Measurements from ENCODE around the gene ZC3H6. TPM values are rescaled to one million over a fixed set of nuclear protein-coding genes. Genes with fewer than 3 reads are reported as not detected.
A peak's percentile ranks its signal among the peaks of the same experiment; 100 is the strongest.

Gene ZC3H6
- total and polyA plus RNA-seq, 2 of the 4 experiments (the other 2 are of a cell fraction) = 0.55 to 2.0 TPM

DNA sequence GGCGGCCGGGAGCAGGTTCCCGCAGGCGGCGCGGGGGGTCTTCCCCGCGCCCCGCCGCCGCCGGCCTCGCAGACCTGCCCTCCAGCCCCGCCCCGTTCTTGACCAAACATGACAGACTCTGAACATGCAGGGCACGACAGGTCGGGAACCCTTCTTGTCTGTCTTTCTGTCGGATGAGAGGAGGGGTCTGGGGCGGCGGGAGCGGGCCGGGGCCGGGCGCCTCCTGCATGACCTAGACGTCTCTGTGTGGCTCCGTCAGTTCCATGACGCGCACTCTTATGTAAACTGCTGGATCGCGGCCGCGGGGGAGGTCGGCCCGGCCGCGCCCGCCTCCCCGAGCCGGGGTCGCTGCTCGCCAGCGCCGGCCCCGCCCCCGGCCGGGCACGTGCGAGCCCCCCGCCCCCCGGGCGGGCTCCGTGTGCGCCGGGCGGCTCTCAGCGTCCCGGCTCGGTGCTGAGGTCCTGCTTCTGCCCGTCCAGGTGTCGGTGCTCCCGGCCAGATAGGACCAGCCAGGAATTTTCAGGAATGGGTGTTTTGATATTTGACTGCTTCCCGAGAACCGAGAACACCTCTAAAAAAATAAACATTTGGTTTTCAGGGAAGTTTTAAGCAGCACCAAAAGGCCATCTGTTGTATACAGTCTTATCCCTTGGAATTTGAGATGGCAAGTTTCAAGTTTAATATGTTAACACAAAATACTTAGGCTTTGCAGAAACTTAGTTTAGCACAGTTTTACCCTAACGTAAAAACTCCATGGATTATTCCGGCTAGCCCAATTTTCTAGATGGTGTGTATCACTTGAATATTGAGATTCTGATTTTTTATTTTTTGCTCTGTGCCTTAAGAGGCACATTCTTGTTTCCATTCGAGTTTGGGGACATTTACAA is 733 bp downstream of the ZC3H6 start:
- ATAC-seq (ENCODE audit: low read depth) (peak; percentile 76), DNase-seq (peak; percentile 87)
- intact Hi-C loops (cut with micrococcal nuclease) = loop anchor here (5.0 kb wide), 2 partner anchors 66 to 219 kb away; partner anchors contain the start of gene TMEM87B
- H3K4me1 ChIP-seq (ENCODE audit: control insufficient read depth, insufficient read depth, low read length) = no peaks in the 10 kb centered on the region
- peak overlapping the region; percentile 93 for H3K23ac ChIP-seq (ENCODE audit: low read depth, low read length)
- peak overlapping the region; percentile 98 for H2BK5ac ChIP-seq (ENCODE audit: low read depth, low read length, poor library complexity, severe bottlenecking)
- H4K8ac ChIP-seq (ENCODE audit: low read depth in 2 of 2, low read length in 2 of 2) = peak overlapping the region; percentile 94 to 95
- H2AK5ac ChIP-seq (ENCODE audit: low read depth, low read length) = peak overlapping the region; percentile 89
- WGBS, 2 experiments (ENCODE audit: extremely low coverage in 2 of 2, insufficient read length in 1 of 2) = 0% methylated on average over 15 of the region's 66 CpGs; no CpG with 5 or more reads in 1 of the 2 experiments
- peak overlapping the region; percentile 99 for H3K27ac ChIP-seq (ENCODE audit: insufficient read depth, low read length)
- peak overlapping the region; percentile 93 for H3K4me2 ChIP-seq (ENCODE audit: low read depth, low read length)
- H3K9me1 ChIP-seq (ENCODE audit: insufficient read depth, low read length) = no peaks in the 10 kb centered on the region
- no TSS peak for BruUV-seq (replicated peaks)
- peak overlapping the region; percentile 98 for H3K9ac ChIP-seq (ENCODE audit: low read depth, low read length)
- H3K36me3 ChIP-seq (ENCODE audit: control insufficient read depth, insufficient read depth, low read length) = no peaks in the 10 kb centered on the region
- peak overlapping the region; percentile 97 for H3K4ac ChIP-seq (ENCODE audit: low read depth, low read length)
- H3K79me1 ChIP-seq (ENCODE audit: low read depth in 1 of 2, low read length in 2 of 2) = no peaks in the 10 kb centered on the region; a peak in 1 of 4 replicates
- peak overlapping the region; percentile 70; the same call in 1 of the 2 replicates for H2BK120ac ChIP-seq (ENCODE audit: low read depth, low read length)
- H3K18ac ChIP-seq (ENCODE audit: low read depth, low read length) = peak overlapping the region; percentile 84
- dilution Hi-C loops (cut with HindIII; ENCODE audit: low sequenced_read_pairs, unreplicated experiment) = no loop called here
- H2BK15ac ChIP-seq (ENCODE audit: low read depth, low read length) = no peak overlapping the region; the same call in 2 of the 3 replicates
- no peak overlapping the region for H2BK20ac ChIP-seq (ENCODE audit: low read depth, low read length)
- H3K56ac ChIP-seq (ENCODE audit: extremely low read depth, insufficient read depth, low read length) = peak overlapping the region; percentile 96
- H4K91ac ChIP-seq (ENCODE audit: insufficient read depth, low read depth, low read length) = peak overlapping the region; percentile 89
- no peaks in the 10 kb centered on the region for H3K27me3 ChIP-seq (ENCODE audit: control insufficient read depth, insufficient read depth, low read length)
- in situ Hi-C loops (cut with MboI; ENCODE audit: low sequenced_read_pairs) = no loop called here
- peak overlapping the region; percentile 96 for H2AFZ ChIP-seq (replicated peaks; ENCODE audit: low read length, poor library complexity)
- H4K5ac ChIP-seq (ENCODE audit: low read depth, low read length) = peak overlapping the region; percentile 83
- H2AK9ac ChIP-seq (replicated peaks; ENCODE audit: low read depth, low read length, poor library complexity) = peak overlapping the region; percentile 98
- H3K14ac ChIP-seq (replicated peaks; ENCODE audit: low read depth, low read length) = peak overlapping the region; percentile 96
- H4K20me1 ChIP-seq (ENCODE audit: insufficient read depth, low read length) = no peaks in the 10 kb centered on the region
- no peaks in the 10 kb centered on the region for H3K9me3 ChIP-seq (ENCODE audit: control insufficient read depth, insufficient read depth, low read length)
- CTCF ChIA-PET = no interaction called here
- POLR2A ChIA-PET (ENCODE audit: unreplicated experiment) = no interaction called here
- H3K4me3 ChIP-seq (ENCODE audit: insufficient read depth, low read depth, low read length) = peak overlapping the region; percentile 86
- TF ChIP-seq RAD21 (IDR thresholded peaks at IDR 0.05; ENCODE audit: low read length) (no peak), CEBPB (IDR thresholded peaks at IDR 0.05; ENCODE audit: low read depth, low read length) (no peak), RCOR1 (IDR thresholded peaks at IDR 0.05; ENCODE audit: insufficient replicate concordance, low read length) (no peak), POLR2A (IDR thresholded peaks at IDR 0.05; ENCODE audit: low read depth, low read length) (peak; percentile 65), SMC3 (IDR thresholded peaks at IDR 0.05; ENCODE audit: low read depth, low read length) (no peak), MAZ (IDR thresholded peaks at IDR 0.05; ENCODE audit: borderline replicate concordance, low read depth, low read length) (peak; percentile 80), CHD1 (IDR thresholded peaks at IDR 0.05; ENCODE audit: low read depth, low read length) (no peak), MAFK (IDR thresholded peaks at IDR 0.05; ENCODE audit: low read depth, low read length) (no peak), FOS (IDR thresholded peaks at IDR 0.05; ENCODE audit: low read depth, low read length) (0 out of 2 replicates have a peak, but pooled peaks have one; percentile 17), BHLHE40 (IDR thresholded peaks at IDR 0.05; ENCODE audit: low read depth, low read length) (peak; percentile 98)
- TF ChIP-seq, protein P1, sequence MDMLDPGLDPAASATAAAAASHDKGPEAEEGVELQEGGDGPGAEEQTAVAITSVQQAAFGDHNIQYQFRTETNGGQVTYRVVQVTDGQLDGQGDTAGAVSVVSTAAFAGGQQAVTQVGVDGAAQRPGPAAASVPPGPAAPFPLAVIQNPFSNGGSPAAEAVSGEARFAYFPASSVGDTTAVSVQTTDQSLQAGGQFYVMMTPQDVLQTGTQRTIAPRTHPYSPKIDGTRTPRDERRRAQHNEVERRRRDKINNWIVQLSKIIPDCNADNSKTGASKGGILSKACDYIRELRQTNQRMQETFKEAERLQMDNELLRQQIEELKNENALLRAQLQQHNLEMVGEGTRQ (IDR thresholded peaks at IDR 0.05; ENCODE audit: low read depth, low read length) = 0 out of 2 replicates have a peak, but pooled peaks have one; percentile 17
- TF ChIP-seq, protein P2, sequence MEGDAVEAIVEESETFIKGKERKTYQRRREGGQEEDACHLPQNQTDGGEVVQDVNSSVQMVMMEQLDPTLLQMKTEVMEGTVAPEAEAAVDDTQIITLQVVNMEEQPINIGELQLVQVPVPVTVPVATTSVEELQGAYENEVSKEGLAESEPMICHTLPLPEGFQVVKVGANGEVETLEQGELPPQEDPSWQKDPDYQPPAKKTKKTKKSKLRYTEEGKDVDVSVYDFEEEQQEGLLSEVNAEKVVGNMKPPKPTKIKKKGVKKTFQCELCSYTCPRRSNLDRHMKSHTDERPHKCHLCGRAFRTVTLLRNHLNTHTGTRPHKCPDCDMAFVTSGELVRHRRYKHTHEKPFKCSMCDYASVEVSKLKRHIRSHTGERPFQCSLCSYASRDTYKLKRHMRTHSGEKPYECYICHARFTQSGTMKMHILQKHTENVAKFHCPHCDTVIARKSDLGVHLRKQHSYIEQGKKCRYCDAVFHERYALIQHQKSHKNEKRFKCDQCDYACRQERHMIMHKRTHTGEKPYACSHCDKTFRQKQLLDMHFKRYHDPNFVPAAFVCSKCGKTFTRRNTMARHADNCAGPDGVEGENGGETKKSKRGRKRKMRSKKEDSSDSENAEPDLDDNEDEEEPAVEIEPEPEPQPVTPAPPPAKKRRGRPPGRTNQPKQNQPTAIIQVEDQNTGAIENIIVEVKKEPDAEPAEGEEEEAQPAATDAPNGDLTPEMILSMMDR (conservative IDR thresholded peaks at IDR 0.05; ENCODE audit: low read depth, low read length) = no peak
- TF ChIP-seq, protein P3, sequence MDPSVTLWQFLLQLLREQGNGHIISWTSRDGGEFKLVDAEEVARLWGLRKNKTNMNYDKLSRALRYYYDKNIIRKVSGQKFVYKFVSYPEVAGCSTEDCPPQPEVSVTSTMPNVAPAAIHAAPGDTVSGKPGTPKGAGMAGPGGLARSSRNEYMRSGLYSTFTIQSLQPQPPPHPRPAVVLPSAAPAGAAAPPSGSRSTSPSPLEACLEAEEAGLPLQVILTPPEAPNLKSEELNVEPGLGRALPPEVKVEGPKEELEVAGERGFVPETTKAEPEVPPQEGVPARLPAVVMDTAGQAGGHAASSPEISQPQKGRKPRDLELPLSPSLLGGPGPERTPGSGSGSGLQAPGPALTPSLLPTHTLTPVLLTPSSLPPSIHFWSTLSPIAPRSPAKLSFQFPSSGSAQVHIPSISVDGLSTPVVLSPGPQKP (IDR thresholded peaks at IDR 0.05; ENCODE audit: borderline replicate concordance, low read depth, low read length) = no peak

All from IMR-90 (cell line).